ENCODE measurements around the gene OVCA2.

- TF ChIP-seq CTCF (IDR thresholded peaks at IDR 0.05) (no peak), POLR2A (IDR thresholded peaks at IDR 0.05) (no peak)
Measured at GRCh38 chr17:2013994-2014317, 27.9 kb upstream of the OVCA2 start.
